A549 (cell line): ENCODE results near the gene RPTOR.

Experiments used
- PHF8 ChIP-seq: fragments of 200-600 bp; sonication (generic); IDR thresholded peaks from 2 replicates; pipeline ENCODE4 v1.6.1; 2016; ENCODE audit warnings: low read depth, mild to moderate bottlenecking, antibody characterized with exemption, moderate library complexity, borderline replicate concordance
- POLR2A ChIP-seq: IDR thresholded peaks from 2 replicates; pipeline ENCODE4 v1.6.1; 2012; ENCODE audit warnings: mild to moderate bottlenecking, low read length
- TF ChIP-seq, protein P1 (sequence below): fragments of >200 bp; sonication (Bioruptor Twin); formaldehyde crosslinking; IDR thresholded peaks from 3 replicates; pipeline ENCODE4 v1.5.1; 2016
- TF ChIP-seq, protein P2 (sequence below): fragments of >200 bp; sonication (Bioruptor Twin); formaldehyde crosslinking; IDR thresholded peaks from 2 replicates; pipeline ENCODE4 v1.6.1; 2016
- TF ChIP-seq, protein P3 (sequence below): fragments of 200-600 bp; sonication (generic); IDR thresholded peaks from 2 replicates; pipeline ENCODE4 v1.6.1; 2016; ENCODE audit warnings: antibody characterized with exemption, mild to moderate bottlenecking, moderate library complexity

DNA sequence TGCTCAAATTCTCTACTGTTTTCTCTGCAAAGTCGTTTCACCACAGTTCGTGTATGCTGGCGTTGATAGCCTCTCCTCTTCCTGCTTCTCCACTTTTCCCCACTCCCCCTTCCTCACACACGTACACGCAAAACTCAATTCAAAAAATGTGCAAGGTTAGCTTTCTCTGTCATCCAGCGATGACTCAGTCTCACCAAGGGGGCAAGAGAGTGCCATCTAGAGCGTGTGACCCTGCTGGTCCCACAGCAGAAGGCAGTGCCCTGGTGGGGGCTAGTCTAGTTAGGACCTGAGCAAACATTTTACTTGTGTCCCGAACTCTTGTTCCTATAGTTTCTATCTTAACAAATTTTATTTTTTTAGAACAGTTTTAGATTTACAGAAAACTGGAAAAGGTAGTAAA lies 325.8 kb downstream of the RPTOR start:
- TF ChIP-seq, protein P1, sequence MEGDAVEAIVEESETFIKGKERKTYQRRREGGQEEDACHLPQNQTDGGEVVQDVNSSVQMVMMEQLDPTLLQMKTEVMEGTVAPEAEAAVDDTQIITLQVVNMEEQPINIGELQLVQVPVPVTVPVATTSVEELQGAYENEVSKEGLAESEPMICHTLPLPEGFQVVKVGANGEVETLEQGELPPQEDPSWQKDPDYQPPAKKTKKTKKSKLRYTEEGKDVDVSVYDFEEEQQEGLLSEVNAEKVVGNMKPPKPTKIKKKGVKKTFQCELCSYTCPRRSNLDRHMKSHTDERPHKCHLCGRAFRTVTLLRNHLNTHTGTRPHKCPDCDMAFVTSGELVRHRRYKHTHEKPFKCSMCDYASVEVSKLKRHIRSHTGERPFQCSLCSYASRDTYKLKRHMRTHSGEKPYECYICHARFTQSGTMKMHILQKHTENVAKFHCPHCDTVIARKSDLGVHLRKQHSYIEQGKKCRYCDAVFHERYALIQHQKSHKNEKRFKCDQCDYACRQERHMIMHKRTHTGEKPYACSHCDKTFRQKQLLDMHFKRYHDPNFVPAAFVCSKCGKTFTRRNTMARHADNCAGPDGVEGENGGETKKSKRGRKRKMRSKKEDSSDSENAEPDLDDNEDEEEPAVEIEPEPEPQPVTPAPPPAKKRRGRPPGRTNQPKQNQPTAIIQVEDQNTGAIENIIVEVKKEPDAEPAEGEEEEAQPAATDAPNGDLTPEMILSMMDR: no peak
- TF ChIP-seq, protein P2, sequence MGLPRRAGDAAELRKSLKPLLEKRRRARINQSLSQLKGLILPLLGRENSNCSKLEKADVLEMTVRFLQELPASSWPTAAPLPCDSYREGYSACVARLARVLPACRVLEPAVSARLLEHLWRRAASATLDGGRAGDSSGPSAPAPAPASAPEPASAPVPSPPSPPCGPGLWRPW: no peak
- no peak for TF ChIP-seq POLR2A
- TF ChIP-seq, protein P3, sequence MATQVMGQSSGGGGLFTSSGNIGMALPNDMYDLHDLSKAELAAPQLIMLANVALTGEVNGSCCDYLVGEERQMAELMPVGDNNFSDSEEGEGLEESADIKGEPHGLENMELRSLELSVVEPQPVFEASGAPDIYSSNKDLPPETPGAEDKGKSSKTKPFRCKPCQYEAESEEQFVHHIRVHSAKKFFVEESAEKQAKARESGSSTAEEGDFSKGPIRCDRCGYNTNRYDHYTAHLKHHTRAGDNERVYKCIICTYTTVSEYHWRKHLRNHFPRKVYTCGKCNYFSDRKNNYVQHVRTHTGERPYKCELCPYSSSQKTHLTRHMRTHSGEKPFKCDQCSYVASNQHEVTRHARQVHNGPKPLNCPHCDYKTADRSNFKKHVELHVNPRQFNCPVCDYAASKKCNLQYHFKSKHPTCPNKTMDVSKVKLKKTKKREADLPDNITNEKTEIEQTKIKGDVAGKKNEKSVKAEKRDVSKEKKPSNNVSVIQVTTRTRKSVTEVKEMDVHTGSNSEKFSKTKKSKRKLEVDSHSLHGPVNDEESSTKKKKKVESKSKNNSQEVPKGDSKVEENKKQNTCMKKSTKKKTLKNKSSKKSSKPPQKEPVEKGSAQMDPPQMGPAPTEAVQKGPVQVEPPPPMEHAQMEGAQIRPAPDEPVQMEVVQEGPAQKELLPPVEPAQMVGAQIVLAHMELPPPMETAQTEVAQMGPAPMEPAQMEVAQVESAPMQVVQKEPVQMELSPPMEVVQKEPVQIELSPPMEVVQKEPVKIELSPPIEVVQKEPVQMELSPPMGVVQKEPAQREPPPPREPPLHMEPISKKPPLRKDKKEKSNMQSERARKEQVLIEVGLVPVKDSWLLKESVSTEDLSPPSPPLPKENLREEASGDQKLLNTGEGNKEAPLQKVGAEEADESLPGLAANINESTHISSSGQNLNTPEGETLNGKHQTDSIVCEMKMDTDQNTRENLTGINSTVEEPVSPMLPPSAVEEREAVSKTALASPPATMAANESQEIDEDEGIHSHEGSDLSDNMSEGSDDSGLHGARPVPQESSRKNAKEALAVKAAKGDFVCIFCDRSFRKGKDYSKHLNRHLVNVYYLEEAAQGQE: no peak
- no peak for TF ChIP-seq PHF8
